Epithelial cell of esophagus (primary cell): Measurements from ENCODE around the gene SPTBN4.
"Not testable (repeated sequence)": the region's sequence is repeated elsewhere in the genome, so short reads cannot be mapped to it uniquely, and the experiment has no call there.

Experiments used
- DNase-seq: peaks from one replicate; pipeline ENCODE4 v3.0.0; 2010; ENCODE audit warnings: low read depth
- H3K4me3 ChIP-seq: 2 replicates; pipeline ENCODE4 v1.5.1; 2011; ENCODE audit warnings: mild to moderate bottlenecking, low read length, control low read depth
- CTCF ChIP-seq: IDR thresholded peaks from 2 replicates; pipeline ENCODE4 v1.5.1; 2011; ENCODE audit warnings: low read depth, mild to moderate bottlenecking, low read length, control low read depth, inconsistent platforms; ENCODE audit not compliant: insufficient read depth; ENCODE audit errors: missing control alignments

Gene SPTBN4

DNA sequence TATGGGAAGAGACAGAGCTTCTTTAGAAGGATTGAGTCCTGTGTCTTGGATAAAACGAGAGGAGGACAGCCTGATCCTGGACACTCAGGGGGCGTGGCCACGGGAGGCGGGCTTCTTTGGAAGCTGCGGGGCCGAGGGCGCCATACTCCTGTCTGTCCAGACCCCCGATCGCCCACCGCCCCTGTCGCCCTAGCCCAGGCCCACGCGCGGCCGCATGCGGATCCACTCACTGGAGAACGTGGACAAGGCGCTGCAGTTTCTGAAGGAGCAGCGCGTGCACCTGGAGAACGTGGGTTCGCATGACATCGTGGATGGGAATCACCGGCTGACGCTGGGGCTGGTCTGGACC lies 23.1 kb downstream of the SPTBN4 start:
- no peak for TF ChIP-seq CTCF
- DNase-seq = no peak
- H3K4me3 ChIP-seq = no peak overlapping the region

GRCh38 chr19:40492274-40492673 lies 25.5 kb downstream of the SPTBN4 start:
- TF ChIP-seq CTCF = no peak
- DNase-seq = no peak
- no peak overlapping the region for H3K4me3 ChIP-seq

GRCh38 chr19:40493778-40494177 lies 27.0 kb downstream of the SPTBN4 start:
- TF ChIP-seq CTCF = no peak
- DNase-seq = no peak
- H3K4me3 ChIP-seq = no peak overlapping the region

GRCh38 chr19:40494191-40494838 lies 27.5 kb downstream of the SPTBN4 start:
- no peak for TF ChIP-seq CTCF
- no peak for DNase-seq
- H3K4me3 ChIP-seq = no peak overlapping the region

DNA sequence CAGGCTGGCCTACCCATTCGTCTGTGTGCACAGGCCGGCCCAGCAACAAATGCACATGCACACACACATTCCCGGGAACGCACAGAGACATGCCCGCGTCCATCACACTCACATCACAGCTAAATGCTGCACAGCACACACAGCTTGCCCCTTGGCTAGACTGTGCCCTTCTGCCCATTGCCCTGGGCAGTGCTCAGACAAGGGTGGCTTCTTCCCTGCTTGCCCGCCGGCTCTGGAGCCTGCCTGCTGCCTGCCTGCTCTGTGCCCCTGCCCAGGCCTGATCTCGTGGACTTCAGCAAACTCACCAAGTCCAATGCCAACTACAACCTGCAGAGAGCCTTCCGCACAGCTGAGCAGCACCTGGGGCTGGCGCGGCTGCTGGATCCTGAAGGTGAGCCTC lies 30.4 kb downstream of the SPTBN4 start:
- DNase-seq = no peak
- H3K4me3 ChIP-seq = no peak overlapping the region
- TF ChIP-seq CTCF = no peak

DNA sequence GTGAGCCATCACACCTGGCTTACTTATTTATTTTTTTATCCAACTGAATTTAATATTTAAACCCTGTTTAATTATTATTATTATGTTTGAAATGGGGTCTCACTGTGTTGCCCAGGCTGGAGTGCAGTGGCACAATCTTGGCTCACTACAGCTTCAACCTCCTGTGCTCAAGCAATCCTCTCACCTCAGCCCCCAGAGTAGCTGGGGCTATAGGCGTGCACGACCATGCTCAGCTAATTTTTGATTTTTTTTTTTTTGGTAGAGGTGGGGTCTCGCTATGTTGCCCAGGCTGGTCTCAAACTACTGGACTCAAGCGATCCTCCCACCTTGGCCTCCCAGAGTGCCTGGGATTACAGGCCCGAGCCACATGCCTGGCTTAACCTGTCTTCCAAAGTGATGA lies 32.5 kb downstream of the SPTBN4 start:
- no peak for TF ChIP-seq CTCF
- no peak for DNase-seq
- H3K4me3 ChIP-seq = no peak overlapping the region

GRCh38 chr19:40500678-40501530 lies 34.1 kb downstream of the SPTBN4 start:
- DNase-seq, H3K4me3 ChIP-seq: not testable (repeated sequence)
